ENCODE results near the gene SRRM3. TPM values are rescaled to one million over a fixed set of nuclear protein-coding genes. Genes with fewer than 3 reads are reported as not detected.
"Not testable (repeated sequence)": the region's sequence is repeated elsewhere in the genome, so short reads cannot be mapped to it uniquely, and the experiment has no call there.

The SRRM3 gene
- polyA plus RNA-seq, 1 donor from 2014 or later = 34.9 TPM

GRCh38 chr7:76166404-76167255, 35.1 kb upstream of the SRRM3 start:
- peak overlapping the region; percentile 65 for H2AFZ ChIP-seq (ENCODE audit: low read depth, low read length)
- TF ChIP-seq SMC3 (conservative IDR thresholded peaks at IDR 0.05; ENCODE audit: poor library complexity) = peak; percentile 48
- peak; percentile 98 for TF ChIP-seq POLR2AphosphoS5 (IDR thresholded peaks at IDR 0.05)
- TF ChIP-seq EZH2 (IDR thresholded peaks at IDR 0.05; ENCODE audit: borderline replicate concordance, insufficient read depth, low read length, poor library complexity, severe bottlenecking) = no peak
- peak; percentile 34 for TF ChIP-seq RAD21 (conservative IDR thresholded peaks at IDR 0.05)
- TF ChIP-seq, protein P1, sequence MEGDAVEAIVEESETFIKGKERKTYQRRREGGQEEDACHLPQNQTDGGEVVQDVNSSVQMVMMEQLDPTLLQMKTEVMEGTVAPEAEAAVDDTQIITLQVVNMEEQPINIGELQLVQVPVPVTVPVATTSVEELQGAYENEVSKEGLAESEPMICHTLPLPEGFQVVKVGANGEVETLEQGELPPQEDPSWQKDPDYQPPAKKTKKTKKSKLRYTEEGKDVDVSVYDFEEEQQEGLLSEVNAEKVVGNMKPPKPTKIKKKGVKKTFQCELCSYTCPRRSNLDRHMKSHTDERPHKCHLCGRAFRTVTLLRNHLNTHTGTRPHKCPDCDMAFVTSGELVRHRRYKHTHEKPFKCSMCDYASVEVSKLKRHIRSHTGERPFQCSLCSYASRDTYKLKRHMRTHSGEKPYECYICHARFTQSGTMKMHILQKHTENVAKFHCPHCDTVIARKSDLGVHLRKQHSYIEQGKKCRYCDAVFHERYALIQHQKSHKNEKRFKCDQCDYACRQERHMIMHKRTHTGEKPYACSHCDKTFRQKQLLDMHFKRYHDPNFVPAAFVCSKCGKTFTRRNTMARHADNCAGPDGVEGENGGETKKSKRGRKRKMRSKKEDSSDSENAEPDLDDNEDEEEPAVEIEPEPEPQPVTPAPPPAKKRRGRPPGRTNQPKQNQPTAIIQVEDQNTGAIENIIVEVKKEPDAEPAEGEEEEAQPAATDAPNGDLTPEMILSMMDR (IDR thresholded peaks at IDR 0.05; ENCODE audit: poor library complexity, severe bottlenecking) = peak; percentile 54
- peak; percentile 21 for TF ChIP-seq MXI1 (conservative IDR thresholded peaks at IDR 0.05; ENCODE audit: poor library complexity, severe bottlenecking)
- TF ChIP-seq TAF1 (IDR thresholded peaks at IDR 0.05; ENCODE audit: low read depth) = peak; percentile 73
- TF ChIP-seq, protein P2, sequence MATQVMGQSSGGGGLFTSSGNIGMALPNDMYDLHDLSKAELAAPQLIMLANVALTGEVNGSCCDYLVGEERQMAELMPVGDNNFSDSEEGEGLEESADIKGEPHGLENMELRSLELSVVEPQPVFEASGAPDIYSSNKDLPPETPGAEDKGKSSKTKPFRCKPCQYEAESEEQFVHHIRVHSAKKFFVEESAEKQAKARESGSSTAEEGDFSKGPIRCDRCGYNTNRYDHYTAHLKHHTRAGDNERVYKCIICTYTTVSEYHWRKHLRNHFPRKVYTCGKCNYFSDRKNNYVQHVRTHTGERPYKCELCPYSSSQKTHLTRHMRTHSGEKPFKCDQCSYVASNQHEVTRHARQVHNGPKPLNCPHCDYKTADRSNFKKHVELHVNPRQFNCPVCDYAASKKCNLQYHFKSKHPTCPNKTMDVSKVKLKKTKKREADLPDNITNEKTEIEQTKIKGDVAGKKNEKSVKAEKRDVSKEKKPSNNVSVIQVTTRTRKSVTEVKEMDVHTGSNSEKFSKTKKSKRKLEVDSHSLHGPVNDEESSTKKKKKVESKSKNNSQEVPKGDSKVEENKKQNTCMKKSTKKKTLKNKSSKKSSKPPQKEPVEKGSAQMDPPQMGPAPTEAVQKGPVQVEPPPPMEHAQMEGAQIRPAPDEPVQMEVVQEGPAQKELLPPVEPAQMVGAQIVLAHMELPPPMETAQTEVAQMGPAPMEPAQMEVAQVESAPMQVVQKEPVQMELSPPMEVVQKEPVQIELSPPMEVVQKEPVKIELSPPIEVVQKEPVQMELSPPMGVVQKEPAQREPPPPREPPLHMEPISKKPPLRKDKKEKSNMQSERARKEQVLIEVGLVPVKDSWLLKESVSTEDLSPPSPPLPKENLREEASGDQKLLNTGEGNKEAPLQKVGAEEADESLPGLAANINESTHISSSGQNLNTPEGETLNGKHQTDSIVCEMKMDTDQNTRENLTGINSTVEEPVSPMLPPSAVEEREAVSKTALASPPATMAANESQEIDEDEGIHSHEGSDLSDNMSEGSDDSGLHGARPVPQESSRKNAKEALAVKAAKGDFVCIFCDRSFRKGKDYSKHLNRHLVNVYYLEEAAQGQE (IDR thresholded peaks at IDR 0.05; ENCODE audit: borderline replicate concordance) = peak; percentile 73
- TF ChIP-seq EP300 (conservative IDR thresholded peaks at IDR 0.05; ENCODE audit: poor library complexity, severe bottlenecking) = peak; percentile 63
- H3K4me2 ChIP-seq (ENCODE audit: low read length) = peak overlapping the region; percentile 48
- H3K79me2 ChIP-seq (replicated peaks; ENCODE audit: insufficient read depth, low read length) = no peaks in the 10 kb centered on the region
- no peaks in the 10 kb centered on the region for H3K9me2 ChIP-seq (ENCODE audit: insufficient read depth, low read length)
- H3K27me3 ChIP-seq (ENCODE audit: insufficient read depth, low read depth, low read length) = no peaks in the 10 kb centered on the region
- H3K9ac ChIP-seq (ENCODE audit: low read length) = peak overlapping the region; percentile 88
- no peaks in the 10 kb centered on the region for H4K20me1 ChIP-seq (ENCODE audit: insufficient read depth)
- peak overlapping the region; percentile 87 for H3K4me3 ChIP-seq (ENCODE audit: low read length)
- peak overlapping the region; percentile 83 for H3K27ac ChIP-seq (ENCODE audit: low read length)
- no peaks in the 10 kb centered on the region for H3K36me3 ChIP-seq (ENCODE audit: insufficient read depth, low read length)
- H3F3A ChIP-seq (ENCODE audit: insufficient read depth, low read length, poor library complexity, severe bottlenecking) = no peaks in the 10 kb centered on the region
- no peaks in the 10 kb centered on the region for H3K9me3 ChIP-seq (ENCODE audit: low read length)

GRCh38 chr7:76173566-76174205, 28.0 kb upstream of the SRRM3 start:
- no peaks in the 10 kb centered on the region for H3K9me3 ChIP-seq (ENCODE audit: low read length)
- H3K9ac ChIP-seq (ENCODE audit: low read length) = no peak overlapping the region
- no peak overlapping the region for H3K27ac ChIP-seq (ENCODE audit: low read length)
- H3K27me3 ChIP-seq (ENCODE audit: insufficient read depth, low read depth, low read length) = no peaks in the 10 kb centered on the region
- TF ChIP-seq, protein P1 (IDR thresholded peaks at IDR 0.05; ENCODE audit: poor library complexity, severe bottlenecking) = no peak
- no peak for TF ChIP-seq RAD21 (conservative IDR thresholded peaks at IDR 0.05)
- no peak overlapping the region for H3K4me3 ChIP-seq (ENCODE audit: low read length)
- H3K36me3 ChIP-seq (ENCODE audit: insufficient read depth, low read length) = no peaks in the 10 kb centered on the region
- H3K9me2 ChIP-seq (ENCODE audit: insufficient read depth, low read length) = no peaks in the 10 kb centered on the region
- no peak overlapping the region for H2AFZ ChIP-seq (ENCODE audit: low read depth, low read length)
- no peaks in the 10 kb centered on the region for H3F3A ChIP-seq (ENCODE audit: insufficient read depth, low read length, poor library complexity, severe bottlenecking)
- no peaks in the 10 kb centered on the region for H3K79me2 ChIP-seq (replicated peaks; ENCODE audit: insufficient read depth, low read length)
- no peak overlapping the region for H3K4me2 ChIP-seq (ENCODE audit: low read length)
- H4K20me1 ChIP-seq (ENCODE audit: insufficient read depth) = no peaks in the 10 kb centered on the region

DNA sequence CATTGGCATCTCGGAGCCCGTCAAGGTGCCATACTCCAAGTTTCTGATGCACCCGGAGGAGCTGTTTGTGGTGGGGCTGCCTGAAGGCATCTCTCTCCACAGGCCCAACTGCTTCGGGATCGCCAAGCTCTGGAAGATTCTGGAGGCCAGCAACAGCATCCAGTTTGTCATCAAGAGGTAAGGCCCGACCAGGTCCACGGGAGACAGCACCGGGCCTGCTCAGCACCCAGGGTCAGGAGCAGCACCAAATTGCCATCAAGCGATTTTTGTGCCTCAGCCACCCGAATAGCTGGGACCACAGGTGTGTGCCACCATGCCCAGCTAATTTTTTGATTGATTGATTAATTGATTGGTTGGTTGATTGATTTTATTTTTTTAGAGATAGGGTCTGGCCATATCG, 24.7 kb upstream of the SRRM3 start:
- not testable (repeated sequence) for H2AFZ ChIP-seq (ENCODE audit: low read depth, low read length); H3K9ac ChIP-seq (ENCODE audit: low read length); H3K9me2 ChIP-seq (ENCODE audit: insufficient read depth, low read length); H3K4me3 ChIP-seq (ENCODE audit: low read length); H3K36me3 ChIP-seq (ENCODE audit: insufficient read depth, low read length); H3K79me2 ChIP-seq (replicated peaks; ENCODE audit: insufficient read depth, low read length); H3F3A ChIP-seq (ENCODE audit: insufficient read depth, low read length, poor library complexity, severe bottlenecking); H3K9me3 ChIP-seq (ENCODE audit: low read length); H4K20me1 ChIP-seq (ENCODE audit: insufficient read depth); H3K27me3 ChIP-seq (ENCODE audit: insufficient read depth, low read depth, low read length); H3K27ac ChIP-seq (ENCODE audit: low read length); H3K4me2 ChIP-seq (ENCODE audit: low read length)

Data from neural cell (in vitro differentiated cells).